ENCODE data around the gene KNCN.

KNCN gene

DNA sequence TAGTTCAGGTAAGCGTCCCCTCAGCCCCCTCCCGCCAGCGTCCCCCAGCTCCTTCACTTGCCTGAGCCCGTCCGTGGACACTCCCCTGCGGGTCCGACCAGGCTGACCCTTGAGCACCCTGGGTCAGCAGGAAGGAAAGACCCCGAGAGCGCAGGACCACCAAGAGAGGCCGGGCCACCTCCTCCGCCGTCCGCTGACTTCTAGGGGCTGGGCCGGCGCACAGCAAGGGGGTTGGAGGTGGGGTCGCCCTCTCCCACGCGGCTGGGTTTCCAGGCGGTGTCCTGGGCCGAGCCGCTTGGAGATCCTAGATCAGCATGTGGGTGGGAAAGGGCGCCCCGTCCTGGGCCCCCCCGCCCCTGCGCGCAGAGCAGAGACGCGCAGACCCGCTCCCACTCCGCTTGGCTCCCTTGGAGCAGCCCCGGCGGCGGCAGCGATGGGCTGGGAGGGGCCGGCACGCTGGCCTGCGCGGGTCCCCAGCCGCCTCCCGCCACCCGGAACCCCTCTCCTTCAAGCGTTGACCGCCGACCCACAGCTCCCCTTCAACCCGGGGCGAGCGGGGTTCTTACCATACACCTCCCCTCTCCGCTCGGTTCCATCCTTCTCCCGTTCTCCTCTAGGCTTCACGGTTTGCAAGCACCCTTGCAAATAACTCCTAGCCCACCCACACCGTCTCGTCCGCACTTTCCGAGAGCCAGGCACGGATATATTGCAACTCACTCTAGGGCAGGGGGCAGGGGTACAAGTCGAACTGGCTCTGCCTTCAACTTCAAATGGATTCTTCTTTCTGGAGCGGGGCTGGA, 7.5 kb downstream of the KNCN start:
- FAIRE-seq = no peak

DNA sequence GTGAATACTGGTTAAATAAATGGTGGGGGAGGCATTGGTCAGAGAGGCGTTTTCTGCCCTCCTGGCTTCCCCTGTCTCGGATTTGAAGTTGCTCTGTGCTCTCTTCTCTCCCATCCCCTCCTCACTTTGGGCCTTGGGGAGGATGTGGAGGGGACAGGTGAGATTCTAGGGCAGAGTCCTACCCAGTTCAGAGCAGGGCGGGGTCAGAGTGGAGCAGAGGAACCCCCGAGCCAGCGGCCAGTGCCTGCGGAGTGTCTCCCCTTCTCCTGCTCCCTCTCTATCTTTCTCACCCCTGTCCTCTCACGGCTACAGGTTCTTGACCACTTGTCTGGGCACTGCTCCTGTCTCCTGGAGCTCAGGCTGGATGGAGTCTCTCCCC, 8.1 kb downstream of the KNCN start:
- no peak for FAIRE-seq

DNA sequence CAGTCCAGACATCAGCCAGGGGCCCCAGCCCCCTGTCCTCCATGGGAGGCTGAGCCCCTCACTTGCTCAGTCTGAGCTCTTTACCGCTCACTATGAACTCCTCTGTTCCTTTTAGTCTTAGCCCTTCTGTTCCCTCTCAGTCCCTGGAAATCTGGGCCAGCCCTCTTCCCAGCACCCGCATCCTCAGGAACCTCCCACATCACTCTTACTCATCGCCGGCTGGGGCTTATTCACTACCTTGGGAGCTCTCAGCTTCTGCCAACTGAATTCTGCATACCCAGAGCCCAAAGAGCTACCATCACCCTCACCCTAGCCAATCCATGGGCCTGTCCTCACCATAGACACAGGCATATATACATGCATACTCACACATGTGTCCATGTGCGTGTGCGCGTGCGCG, 11.5 kb downstream of the KNCN start:
- no peak for FAIRE-seq

DNA sequence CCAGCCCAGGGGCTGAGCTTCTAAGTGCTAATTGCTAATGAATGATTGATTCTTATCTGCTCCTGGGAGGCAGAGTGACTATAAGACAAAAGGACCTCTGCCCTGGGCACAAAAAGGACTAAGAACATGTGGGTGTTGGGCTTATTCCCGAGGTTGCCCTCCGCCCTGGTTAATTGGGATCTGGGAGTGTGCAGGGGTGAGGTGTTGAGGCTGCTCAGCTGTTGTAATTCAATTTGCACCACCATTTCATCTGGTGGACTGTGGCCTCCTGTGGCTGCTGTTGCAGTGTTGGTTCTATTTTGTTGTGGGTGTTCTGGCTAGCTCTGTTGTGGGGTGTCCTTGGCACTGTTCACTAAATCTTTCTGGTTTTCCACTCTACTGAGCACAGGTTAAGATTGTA, 13.3 kb downstream of the KNCN start:
- no peak for FAIRE-seq

DNA sequence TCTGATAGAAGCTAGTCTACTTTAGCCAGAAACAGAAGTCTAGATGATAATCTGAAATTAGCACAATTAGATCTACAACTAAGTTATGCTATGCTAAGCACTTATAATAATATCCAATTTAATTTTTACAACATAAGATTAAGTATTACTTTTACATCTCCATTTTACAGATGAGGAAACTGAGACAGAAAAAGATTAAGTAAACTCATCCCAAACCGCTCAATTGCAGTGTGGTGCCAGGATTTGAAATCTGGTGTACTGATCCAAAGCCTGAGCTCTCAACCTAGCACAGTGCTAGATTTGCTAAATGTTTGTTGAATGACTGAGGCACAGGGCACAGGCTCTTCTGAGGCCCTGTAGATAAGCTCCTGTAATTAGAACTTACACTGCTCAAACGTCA, 13.8 kb downstream of the KNCN start:
- no peak for FAIRE-seq

DNA sequence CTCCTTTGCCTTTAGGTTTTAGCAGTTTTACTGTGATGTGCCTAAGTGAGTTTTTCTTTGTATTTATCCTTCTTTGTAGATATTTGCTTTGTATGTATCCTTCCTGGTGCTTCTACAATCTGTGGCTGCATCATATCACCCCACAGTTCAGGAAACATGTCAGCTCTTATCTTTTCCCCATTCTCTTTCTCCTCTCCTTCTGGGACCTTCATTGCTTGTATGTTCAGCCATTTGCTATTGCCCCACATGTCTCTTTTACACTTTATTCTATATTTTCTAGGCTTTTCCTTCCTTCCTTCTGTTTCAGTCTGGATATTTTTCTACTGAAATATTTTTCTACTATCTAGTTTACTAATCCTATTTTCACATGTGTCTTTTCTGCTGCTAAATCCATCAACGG, 14.9 kb downstream of the KNCN start:
- no peak for FAIRE-seq

DNA sequence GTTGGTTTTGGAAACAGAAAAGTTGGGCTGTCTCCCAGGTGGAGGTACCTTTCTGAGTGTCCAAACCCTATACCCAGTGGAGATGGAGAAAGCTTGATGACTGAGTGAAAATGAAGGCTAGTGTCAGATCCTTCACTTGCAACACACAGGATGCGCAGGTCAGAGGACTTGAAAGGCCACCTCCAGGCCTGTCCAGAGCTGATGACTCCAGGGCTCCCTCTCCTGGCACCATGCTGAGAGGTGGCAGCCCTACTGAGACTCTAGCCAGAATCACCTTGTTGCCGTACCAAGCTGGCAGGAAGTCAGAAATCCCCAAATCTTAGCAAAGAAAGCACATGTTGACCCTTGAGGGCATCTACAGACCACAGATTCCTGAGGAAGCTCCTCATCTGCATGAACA, 16.4 kb downstream of the KNCN start:
- FAIRE-seq = no peak

DNA sequence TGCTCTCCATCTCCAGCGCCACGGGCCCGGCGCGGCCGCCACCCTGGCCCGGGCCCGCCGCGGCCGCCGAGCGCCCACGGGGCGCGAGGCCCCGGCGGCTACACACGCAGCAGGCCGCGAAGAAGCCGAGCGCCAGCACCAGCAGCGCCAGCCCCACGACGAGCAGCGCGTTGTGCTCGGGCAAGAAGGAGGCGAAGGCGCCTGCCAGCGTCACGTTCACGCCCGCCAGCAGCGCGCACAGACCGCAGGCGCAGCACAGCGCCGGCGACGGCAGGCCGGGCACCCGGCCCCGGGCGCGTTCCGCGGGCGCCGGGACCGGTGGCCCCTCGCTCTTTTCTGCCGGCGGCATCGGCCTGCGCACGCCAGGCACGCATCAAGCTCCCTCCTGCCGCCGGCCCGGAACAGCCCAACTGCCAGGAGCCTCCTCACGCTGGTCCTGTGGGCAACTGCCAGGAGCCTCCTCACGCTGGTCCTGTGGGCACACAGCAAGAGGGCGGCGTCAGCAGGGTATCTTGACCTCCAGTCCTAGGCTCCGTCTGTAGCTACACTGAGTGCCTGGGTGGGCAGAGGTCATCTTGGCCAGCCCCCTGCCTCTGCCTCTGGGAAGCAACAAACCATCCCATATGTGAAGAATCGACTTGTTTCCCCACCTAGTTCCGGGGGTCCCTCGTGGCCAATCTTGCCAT, 18.1 kb downstream of the KNCN start:
- no peak for FAIRE-seq

DNA sequence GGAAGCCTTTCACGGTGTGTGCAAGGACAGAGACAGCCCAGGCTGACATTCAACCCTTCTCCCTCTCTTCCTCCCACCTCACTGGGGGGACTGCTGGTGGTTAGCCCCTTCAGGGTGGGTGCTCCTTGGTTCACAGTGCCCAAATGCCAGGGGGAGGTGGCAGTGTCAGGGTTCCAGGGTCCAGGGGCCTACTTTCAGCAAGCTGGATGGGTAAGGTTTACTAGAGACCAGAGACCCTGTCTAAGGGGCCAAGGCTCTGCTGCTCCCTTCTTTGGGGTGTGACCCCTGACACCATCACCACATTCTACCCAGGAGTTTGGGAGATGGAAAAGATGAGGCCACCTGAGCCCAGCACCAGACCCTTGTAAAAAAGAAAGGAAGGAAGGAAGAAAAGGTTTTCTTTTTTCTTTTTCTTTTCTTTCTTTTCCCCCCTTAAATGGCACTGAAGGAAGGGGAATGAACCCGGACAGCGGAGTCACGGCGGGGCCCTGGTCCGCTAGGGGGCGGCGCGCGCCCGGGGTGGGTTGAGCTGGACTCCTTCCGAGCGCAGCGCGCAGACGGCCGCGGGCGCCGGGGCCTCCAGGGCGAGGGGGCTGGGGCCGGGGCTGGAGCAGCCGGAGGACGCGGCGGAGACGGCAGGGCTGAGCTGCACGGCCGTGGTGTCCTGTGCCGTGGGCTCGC, 18.8 kb downstream of the KNCN start:
- no peak for FAIRE-seq

DNA sequence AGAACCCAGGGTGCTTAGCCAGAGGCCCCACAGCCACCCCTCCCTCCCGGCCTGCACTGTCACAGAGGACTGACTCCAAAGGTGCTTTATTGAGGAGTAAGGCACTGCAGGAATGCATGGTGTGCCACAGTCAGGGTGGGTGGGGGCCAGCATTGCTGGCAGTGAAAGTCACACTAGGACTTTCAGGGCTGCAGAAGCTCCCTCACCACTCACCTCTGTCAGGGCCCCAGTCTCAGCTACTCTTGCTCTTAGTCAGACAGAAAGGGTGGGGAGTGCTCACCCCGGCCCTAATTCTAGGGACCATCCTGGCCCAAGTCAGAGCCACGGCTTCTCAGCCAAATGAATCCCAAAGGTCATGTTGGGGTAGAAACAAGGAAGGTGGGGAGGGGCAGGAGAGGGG, 19.4 kb downstream of the KNCN start:
- no peak for FAIRE-seq

DNA sequence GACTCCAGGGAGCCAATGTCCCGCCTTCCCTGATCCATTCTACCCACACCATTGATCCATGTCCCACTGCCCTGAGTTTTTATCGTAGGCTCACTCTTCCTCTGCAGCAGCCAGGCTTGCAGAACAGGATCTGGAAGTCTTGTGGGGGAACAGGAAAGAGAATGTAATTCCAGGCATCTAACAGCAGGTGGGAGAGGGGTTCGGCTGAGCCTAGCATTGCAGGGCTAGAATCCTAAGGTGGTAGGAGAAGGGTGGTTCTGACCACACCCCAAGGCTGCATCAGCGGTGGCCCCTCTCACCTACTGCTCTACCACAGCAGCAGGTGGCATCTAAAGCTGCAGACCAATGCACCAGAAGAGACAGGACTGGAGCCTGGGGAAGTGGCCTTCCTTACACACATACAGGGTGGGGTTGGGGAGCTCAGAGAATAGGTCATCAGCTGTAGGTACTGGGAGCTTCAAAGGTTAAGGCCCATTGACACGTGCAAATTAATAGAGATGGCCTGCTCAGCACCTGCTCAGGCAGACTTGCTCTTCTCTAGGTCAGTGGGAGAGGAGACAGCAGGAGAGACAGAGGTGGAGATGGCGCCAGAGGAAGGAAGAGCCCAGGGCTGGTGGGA, 20.5 kb downstream of the KNCN start:
- no peak for FAIRE-seq

DNA sequence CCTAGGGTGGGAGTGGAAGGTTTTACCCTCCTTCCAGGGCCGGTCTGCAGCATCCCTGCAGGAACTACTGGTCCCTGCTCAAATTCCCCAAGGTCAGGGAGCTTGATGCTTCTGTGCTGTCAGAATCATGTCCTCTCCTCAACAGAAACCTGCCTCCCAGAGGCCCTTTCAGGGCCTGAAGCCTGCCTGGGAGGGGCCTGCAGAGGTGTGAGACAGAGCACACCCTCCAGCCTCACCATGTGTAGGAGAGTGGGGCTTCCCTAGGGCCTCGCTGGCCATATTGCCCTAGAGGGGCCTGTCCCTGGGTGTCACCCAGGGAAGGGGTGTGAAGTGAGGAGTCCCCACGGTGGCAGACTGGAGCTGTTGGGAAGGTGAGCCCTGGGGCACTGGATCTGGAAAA, 21.1 kb downstream of the KNCN start:
- FAIRE-seq = no peak

DNA sequence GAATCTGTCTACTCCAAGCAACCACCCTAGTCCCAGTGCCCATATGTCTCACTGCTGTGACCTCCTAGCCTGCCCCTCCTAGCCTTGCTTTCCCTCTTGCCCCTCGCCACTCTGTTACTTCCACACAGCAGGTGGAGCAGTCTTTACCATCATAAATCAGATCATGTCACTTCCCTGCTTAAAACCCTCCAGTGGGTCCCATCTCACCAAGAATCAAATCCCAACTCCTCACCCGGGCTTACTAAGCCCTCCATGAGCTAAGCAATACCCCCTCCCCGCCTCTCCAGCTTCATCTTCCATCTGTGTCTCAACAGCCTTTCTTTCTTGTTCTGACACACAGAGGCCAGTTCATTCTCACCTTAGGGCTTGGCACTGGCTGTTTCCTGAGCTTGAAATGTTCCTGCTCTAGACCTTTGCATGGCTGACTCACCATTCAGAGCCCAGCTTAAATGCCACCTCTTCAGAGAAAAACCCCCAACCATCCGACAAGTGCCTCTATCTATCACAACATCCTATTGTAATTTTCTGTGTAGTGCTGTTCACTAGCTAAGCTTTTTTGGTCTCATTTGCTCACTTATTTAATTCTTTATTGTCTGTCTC, 22.3 kb downstream of the KNCN start:
- no peak for FAIRE-seq

DNA sequence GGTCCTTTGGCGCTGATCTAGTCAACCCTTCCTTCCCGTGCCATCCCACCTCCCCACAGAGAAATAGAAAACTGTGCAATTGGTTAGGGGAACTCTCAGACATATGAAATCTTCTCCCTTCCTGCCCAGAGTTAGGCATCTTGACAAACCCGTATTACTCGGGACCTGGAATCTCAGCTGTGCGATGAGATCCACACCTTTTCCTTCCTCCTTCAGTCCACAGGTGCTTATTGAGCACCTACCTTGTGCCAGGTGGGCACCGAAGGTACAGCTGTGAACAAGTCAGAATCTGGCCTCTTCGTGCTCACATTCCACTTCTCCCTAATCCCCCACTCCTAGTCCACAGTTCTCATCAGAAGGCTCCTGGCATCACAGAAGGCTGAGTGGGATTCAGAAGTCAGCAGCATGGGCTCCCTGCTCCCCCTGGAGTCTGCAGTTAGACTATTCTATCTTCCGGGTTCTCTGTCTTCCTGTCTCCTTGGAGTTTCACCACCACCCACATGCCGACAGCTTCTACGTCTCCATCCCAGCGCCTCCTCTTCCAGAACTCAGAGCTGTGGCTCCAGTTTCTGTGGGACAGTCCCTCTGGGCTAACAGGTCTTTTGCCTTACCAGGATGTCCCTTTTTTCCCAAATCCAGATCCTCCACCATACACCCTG, 23.0 kb downstream of the KNCN start:
- no peak for FAIRE-seq

DNA sequence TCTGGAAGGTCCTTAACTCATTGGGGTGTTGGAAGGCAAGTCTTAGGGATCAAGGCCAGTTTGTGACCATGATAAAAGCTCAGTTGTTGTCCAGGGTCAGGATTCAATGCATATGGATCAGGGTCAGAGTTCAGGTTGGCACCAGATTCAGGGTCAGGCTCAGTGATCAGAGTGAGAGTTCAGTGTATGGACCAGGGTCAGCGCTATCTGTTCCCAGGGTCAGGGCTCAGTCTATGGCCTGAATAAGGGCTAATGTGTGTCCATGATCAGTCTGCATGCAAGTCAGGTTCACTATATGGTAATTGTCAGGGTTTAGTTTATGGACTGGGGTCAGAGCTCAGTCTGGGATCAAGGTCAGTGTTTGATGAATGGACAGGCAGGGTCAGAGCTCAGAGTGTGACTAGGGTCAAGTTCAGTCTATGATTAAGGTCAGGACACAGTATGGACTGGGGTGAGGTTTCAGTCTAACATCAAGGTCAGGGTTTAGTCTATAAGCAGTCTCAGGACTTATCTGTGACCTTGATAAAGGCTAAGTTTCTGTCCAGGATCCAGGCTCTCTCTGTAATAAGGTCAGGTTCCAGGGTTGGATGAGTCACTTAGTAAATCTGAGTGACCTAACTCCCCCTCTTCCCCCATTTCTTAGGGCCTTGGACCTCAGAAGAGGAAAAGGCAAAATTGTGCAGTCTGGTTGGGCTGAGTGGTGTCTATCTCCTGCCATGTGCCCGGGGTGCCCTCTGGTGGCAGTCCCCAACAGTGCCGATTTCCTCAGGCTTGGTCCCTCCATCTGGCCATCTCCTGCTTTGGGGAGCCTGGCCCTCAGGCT, 23.8 kb downstream of the KNCN start:
- no peak for FAIRE-seq

DNA sequence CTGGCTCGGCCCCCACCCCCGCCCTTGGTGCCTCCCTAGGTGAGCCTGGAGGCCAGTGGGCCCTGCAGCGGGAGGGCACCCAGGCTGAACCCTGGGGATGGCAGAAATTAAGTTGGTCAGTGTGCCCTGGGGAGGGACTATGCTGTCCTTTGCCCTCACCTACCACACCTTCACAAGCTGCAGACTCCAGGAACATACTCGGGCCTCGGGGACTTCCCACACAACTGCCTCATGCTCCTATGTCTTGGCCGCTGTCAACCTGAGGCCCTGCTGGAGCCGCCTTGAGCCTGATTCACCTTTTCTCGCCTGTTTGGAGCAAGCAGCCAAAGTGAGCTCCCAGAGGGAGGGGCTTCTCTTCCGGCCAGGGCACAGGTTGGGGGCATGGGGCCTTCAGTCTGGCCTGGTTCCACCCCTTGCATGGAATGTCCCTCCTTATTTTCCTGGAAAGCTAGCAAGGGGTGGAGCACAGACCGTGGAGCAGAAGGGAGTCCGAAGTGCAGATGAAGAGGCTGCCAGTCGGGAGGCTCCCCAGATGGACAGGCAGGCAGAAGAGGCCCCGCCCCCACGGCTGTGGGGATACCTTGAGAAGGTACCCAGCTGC, 24.7 kb downstream of the KNCN start:
- FAIRE-seq = no peak

DNA sequence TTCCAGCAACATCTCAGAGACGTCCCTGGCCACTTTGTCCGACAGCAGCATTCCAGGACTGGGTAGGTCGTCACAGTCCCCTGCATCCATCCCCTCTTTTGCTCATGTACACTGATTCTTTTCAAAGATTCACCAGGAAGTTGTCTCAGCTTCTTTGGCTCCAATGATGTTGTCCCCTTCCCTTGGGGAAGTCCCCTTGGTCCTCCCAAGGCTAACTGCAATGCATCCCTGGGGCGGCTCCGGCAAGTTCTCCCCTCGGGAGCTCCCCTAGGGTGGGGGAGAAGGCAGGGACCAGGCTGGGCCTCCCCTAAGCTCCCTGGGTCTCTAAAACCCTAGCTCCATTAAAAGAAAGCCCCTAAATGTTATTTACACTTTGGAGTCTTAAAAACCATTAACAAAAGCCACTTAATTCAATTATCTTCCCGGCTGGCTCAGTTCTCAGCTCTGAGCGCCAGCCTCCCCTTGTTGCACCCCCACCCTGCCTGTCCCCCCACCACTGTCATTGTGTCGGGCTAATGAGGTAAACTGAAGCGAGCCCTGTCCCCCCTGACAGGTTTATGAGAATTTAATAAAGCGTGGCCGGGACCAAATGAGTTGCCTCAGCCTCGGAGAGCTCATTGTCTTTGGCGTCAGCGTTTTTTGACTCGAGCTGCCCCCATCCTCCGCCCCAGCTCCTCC, 25.3 kb downstream of the KNCN start:
- FAIRE-seq = no peak

DNA sequence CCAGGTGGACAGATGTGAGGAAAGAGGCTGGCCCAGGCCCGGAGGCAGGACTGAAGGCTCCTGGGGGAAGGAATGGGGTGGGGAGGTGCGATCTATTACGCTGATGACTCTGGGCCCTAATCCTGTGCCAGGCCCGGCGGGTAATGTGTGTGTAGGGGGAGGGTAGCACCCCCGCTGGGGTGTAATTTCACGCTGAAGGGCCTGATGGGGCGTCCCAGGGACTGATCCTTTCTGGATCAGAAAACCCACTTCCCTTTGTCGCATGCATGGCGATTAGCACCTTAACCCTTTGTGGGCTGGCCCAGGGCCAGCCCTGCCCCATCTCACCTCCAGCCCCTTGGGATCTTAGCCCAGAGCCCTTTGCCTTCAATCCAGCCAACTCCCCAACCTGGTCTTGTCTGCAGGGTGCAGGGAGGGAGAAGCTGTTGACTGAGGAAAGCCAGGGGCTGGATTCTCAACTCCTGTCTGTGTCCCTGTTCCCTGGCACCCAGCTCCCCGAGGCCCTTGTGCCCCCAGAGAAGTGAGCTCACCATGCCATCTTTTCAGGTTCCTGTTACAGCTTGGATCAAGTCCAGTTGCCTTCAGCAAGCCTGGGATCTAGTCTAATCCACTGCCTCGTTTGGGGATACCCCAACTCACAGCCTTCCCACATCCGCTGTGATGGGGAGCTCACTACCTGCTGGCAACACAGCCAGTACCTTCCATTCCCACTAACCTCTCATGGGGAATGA, 26.0 kb downstream of the KNCN start:
- no peak for FAIRE-seq

DNA sequence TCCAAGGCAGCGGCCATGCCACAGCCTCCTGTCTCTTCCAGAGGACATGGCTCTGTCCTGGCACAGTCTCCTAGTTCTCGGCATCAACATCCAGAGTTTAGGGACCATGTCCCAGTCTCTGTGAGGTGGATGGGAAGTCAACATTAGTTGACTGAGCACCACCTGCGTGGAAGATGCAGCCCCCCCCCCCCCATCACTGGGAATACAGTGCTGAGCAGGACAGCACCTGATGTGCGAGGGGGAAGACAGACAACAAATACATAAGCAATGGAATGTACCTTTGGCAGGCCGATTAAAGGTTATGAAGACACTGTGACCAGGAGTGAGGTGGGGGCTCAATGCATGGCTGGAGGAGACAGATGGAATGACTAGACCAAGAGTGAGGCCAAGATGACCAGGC, 26.6 kb downstream of the KNCN start:
- FAIRE-seq = no peak
